ENCODE data around the gene SIX2.

SIX2 gene

GRCh38 chr2:44983836-44984604 is 25.2 kb downstream of the SIX2 start:
- no peaks in the 10 kb centered on the region for H3K9me2 ChIP-seq (replicated peaks; ENCODE audit: insufficient read depth, low read length)
- no peaks in the 10 kb centered on the region for H3K36me3 ChIP-seq (ENCODE audit: low read length)
- no peak overlapping the region for H3K27ac ChIP-seq (ENCODE audit: low read depth, low read length)
- H3K4me2 ChIP-seq (ENCODE audit: low read depth, low read length, poor library complexity, severe bottlenecking): no peak overlapping the region
- H4K20me1 ChIP-seq (ENCODE audit: low read depth, low read length): no peaks in the 10 kb centered on the region
- no peak for TF ChIP-seq EZH2phosphoT487 (conservative IDR thresholded peaks at IDR 0.05; ENCODE audit: low read length)
- TF ChIP-seq, protein P1, sequence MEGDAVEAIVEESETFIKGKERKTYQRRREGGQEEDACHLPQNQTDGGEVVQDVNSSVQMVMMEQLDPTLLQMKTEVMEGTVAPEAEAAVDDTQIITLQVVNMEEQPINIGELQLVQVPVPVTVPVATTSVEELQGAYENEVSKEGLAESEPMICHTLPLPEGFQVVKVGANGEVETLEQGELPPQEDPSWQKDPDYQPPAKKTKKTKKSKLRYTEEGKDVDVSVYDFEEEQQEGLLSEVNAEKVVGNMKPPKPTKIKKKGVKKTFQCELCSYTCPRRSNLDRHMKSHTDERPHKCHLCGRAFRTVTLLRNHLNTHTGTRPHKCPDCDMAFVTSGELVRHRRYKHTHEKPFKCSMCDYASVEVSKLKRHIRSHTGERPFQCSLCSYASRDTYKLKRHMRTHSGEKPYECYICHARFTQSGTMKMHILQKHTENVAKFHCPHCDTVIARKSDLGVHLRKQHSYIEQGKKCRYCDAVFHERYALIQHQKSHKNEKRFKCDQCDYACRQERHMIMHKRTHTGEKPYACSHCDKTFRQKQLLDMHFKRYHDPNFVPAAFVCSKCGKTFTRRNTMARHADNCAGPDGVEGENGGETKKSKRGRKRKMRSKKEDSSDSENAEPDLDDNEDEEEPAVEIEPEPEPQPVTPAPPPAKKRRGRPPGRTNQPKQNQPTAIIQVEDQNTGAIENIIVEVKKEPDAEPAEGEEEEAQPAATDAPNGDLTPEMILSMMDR (IDR thresholded peaks at IDR 0.05; ENCODE audit: insufficient read depth, low read length, poor library complexity, severe bottlenecking): no peak
- H3K27me3 ChIP-seq (ENCODE audit: low read length): no peaks in the 10 kb centered on the region
- no peaks in the 10 kb centered on the region for H3F3A ChIP-seq (ENCODE audit: insufficient read depth)
- H3K4me3 ChIP-seq (ENCODE audit: insufficient read depth, low read length, poor library complexity, severe bottlenecking): no peak overlapping the region
- no peak overlapping the region for H2AFZ ChIP-seq (ENCODE audit: low read depth, low read length, severe bottlenecking)
- no peak overlapping the region for H3K9ac ChIP-seq (ENCODE audit: low read length)
- no peaks in the 10 kb centered on the region for H3K9me3 ChIP-seq (ENCODE audit: insufficient read depth, low read length)
- no peaks in the 10 kb centered on the region for H3K79me2 ChIP-seq (ENCODE audit: insufficient read depth, low read length)

DNA sequence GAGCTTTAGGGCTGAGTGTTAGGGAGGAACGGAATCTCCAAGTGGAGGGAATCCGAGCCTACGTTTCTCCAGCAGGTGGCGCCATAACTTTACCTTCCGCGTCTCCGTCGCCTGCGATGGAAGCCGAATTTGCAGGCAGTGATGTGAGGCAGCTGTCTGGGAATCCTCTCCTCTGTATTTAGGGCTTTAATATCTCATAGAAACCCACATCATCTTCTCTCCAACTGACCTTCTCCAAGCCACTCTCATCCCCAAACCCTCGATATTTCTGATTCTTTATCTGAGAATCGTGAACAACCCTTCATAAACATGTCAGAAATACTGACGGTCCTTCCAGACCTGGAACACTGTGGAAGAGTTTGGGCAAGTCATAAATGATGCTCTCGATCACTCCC is 27.5 kb downstream of the SIX2 start:
- Histone ChIP-seq H3K9me2 (replicated peaks; ENCODE audit: insufficient read depth, low read length) (no peaks in the 10 kb centered on the region), H3K9me3 (ENCODE audit: insufficient read depth, low read length) (no peaks in the 10 kb centered on the region), H3K79me2 (ENCODE audit: insufficient read depth, low read length) (no peaks in the 10 kb centered on the region), H3K4me3 (ENCODE audit: insufficient read depth, low read length, poor library complexity, severe bottlenecking) (no peak overlapping the region), H3K27ac (ENCODE audit: low read depth, low read length) (no peak overlapping the region), H4K20me1 (ENCODE audit: low read depth, low read length) (no peaks in the 10 kb centered on the region), H3K36me3 (ENCODE audit: low read length) (no peaks in the 10 kb centered on the region), H3K27me3 (ENCODE audit: low read length) (no peaks in the 10 kb centered on the region), H3K9ac (ENCODE audit: low read length) (no peak overlapping the region), H3F3A (ENCODE audit: insufficient read depth) (no peaks in the 10 kb centered on the region), H2AFZ (ENCODE audit: low read depth, low read length, severe bottlenecking) (no peak overlapping the region), H3K4me2 (ENCODE audit: low read depth, low read length, poor library complexity, severe bottlenecking) (no peak overlapping the region)
- no peak for TF ChIP-seq EZH2phosphoT487 (conservative IDR thresholded peaks at IDR 0.05; ENCODE audit: low read length)
- TF ChIP-seq, protein P1 (IDR thresholded peaks at IDR 0.05; ENCODE audit: insufficient read depth, low read length, poor library complexity, severe bottlenecking): peak; percentile 65

- Histone ChIP-seq H3K4me2 (ENCODE audit: low read depth, low read length, poor library complexity, severe bottlenecking) (no peak overlapping the region), H3K9ac (ENCODE audit: low read length) (no peak overlapping the region), H3K27ac (ENCODE audit: low read depth, low read length) (no peak overlapping the region), H3K79me2 (ENCODE audit: insufficient read depth, low read length) (no peaks in the 10 kb centered on the region), H3K27me3 (ENCODE audit: low read length) (no peaks in the 10 kb centered on the region), H3K9me3 (ENCODE audit: insufficient read depth, low read length) (no peaks in the 10 kb centered on the region), H2AFZ (ENCODE audit: low read depth, low read length, severe bottlenecking) (no peak overlapping the region), H4K20me1 (ENCODE audit: low read depth, low read length) (no peaks in the 10 kb centered on the region), H3K9me2 (replicated peaks; ENCODE audit: insufficient read depth, low read length) (no peaks in the 10 kb centered on the region), H3F3A (ENCODE audit: insufficient read depth) (no peaks in the 10 kb centered on the region), H3K36me3 (ENCODE audit: low read length) (no peaks in the 10 kb centered on the region), H3K4me3 (ENCODE audit: insufficient read depth, low read length, poor library complexity, severe bottlenecking) (no peak overlapping the region)
- TF ChIP-seq, protein P1 (IDR thresholded peaks at IDR 0.05; ENCODE audit: insufficient read depth, low read length, poor library complexity, severe bottlenecking): no peak
- no peak for TF ChIP-seq EZH2phosphoT487 (conservative IDR thresholded peaks at IDR 0.05; ENCODE audit: low read length)
These were observed 28.2 kb downstream of the SIX2 start for GRCh38 chr2:44980751-44981713.
